HG03571 (cell line): ENCODE measurements around the gene RARRES2.
A peak's percentile ranks its signal among the peaks of the same experiment; 100 is the strongest.

ENCODE experiments used
- ATAC-seq: cut with Tn5 transposase; IDR thresholded peaks from one replicate; pipeline ENCODE4 v1.9.1; 2021; ENCODE audit not compliant: unreplicated experiment

RARRES2 gene

GRCh38 chr7:150377196-150377595 is 35.8 kb upstream of the RARRES2 start:
- ATAC-seq = no peak

- no peak for ATAC-seq
Observed at GRCh38 chr7:150376560-150376959, 35.1 kb upstream of the RARRES2 start.

- ATAC-seq = no peak
Observed at GRCh38 chr7:150375662-150376521, 34.5 kb upstream of the RARRES2 start.

GRCh38 chr7:150374472-150374871 is 33.0 kb upstream of the RARRES2 start:
- ATAC-seq = no peak

- ATAC-seq = no peak
Observed at GRCh38 chr7:150374026-150374425, 32.6 kb upstream of the RARRES2 start.

GRCh38 chr7:150373049-150373801 is 31.8 kb upstream of the RARRES2 start:
- no peak for ATAC-seq

GRCh38 chr7:150372271-150373048 is 31.0 kb upstream of the RARRES2 start:
- ATAC-seq = no peak

- ATAC-seq = no peak
Observed at GRCh38 chr7:150371996-150372270, 30.5 kb upstream of the RARRES2 start.

GRCh38 chr7:150371131-150371995 is 29.9 kb upstream of the RARRES2 start:
- ATAC-seq = no peak

GRCh38 chr7:150370612-150371071 is 29.2 kb upstream of the RARRES2 start:
- no peak for ATAC-seq

GRCh38 chr7:150369748-150370501 is 28.5 kb upstream of the RARRES2 start:
- no peak for ATAC-seq

- peak; percentile 42 for ATAC-seq
Observed at GRCh38 chr7:150368884-150369747, 27.7 kb upstream of the RARRES2 start.

- ATAC-seq = peak; percentile 42
Observed at GRCh38 chr7:150368096-150368883, 26.9 kb upstream of the RARRES2 start, which contains the start of gene REPIN1. Gene REPIN1 (plus strand): TSS chr7:150368822. CDS start chr7:150369712, 890 bp downstream.

GRCh38 chr7:150367677-150368095 is 26.3 kb upstream of the RARRES2 start:
- no peak for ATAC-seq

- ATAC-seq = no peak
Observed at GRCh38 chr7:150365673-150366398, 24.4 kb upstream of the RARRES2 start.

- ATAC-seq = no peak
Observed at GRCh38 chr7:150365194-150365593, 23.8 kb upstream of the RARRES2 start.

- peak; percentile 31 for ATAC-seq
Observed at GRCh38 chr7:150363872-150364271, 22.4 kb upstream of the RARRES2 start.
